Glutamatergic neuron (in vitro differentiated cells): ENCODE measurements around the gene PRKRIP1. TPM values are rescaled to one million over a fixed set of nuclear protein-coding genes. Genes with fewer than 3 reads are reported as not detected.

Experiments
- DNase-seq: peaks from one replicate; pipeline ENCODE4 v3.0.0; 2022
- H3K27ac Mint-ChIP-seq: one replicate; pipeline ENCODE4 v1.8.0; 2020; ENCODE audit warnings: mild to moderate bottlenecking, mixed read lengths, inconsistent platforms; ENCODE audit not compliant: unreplicated experiment
- H3K27me3 Mint-ChIP-seq: one replicate; pipeline ENCODE4 v1.8.0; 2020; ENCODE audit warnings: mild to moderate bottlenecking, moderate library complexity, mixed read lengths, inconsistent platforms; ENCODE audit not compliant: unreplicated experiment
- H3K36me3 Mint-ChIP-seq: one replicate; pipeline ENCODE4 v1.8.0; 2020; ENCODE audit warnings: mild to moderate bottlenecking, mixed read lengths, inconsistent platforms; ENCODE audit not compliant: unreplicated experiment
- H3K4me1 Mint-ChIP-seq: one replicate; pipeline ENCODE4 v1.8.0; 2020; ENCODE audit warnings: mild to moderate bottlenecking, low read depth, mixed read lengths, inconsistent platforms; ENCODE audit not compliant: unreplicated experiment
- H3K4me3 Mint-ChIP-seq: one replicate; pipeline ENCODE4 v1.8.0; 2020; ENCODE audit warnings: mild to moderate bottlenecking, mixed read lengths, inconsistent platforms; ENCODE audit not compliant: unreplicated experiment
- H3K9me3 Mint-ChIP-seq: one replicate; pipeline ENCODE4 v1.8.0; 2020; ENCODE audit warnings: mild to moderate bottlenecking, moderate library complexity, mixed read lengths, inconsistent platforms; ENCODE audit not compliant: unreplicated experiment
- total RNA-seq: library from RNA; stranded (reverse); fragmentation: NEBNext Ultra II Directional; extraction: Animal tissue kit (Norgen Biotek cat#: 25700); gene quantifications from one replicate; pipeline ENCODE4 v1.2.1, GENCODE V29; 2021; ENCODE audit not compliant: unreplicated experiment
- TF ChIP-seq, protein P1 (sequence below): fragments of 200-600 bp; sonication (generic); IDR thresholded peaks from one replicate; pipeline ENCODE4 v1.5.0; 2021; ENCODE audit not compliant: partially characterized antibody, unreplicated experiment

The PRKRIP1 gene
- total RNA-seq, 1 donor from 2014 or later, result 31.0 TPM

DNA sequence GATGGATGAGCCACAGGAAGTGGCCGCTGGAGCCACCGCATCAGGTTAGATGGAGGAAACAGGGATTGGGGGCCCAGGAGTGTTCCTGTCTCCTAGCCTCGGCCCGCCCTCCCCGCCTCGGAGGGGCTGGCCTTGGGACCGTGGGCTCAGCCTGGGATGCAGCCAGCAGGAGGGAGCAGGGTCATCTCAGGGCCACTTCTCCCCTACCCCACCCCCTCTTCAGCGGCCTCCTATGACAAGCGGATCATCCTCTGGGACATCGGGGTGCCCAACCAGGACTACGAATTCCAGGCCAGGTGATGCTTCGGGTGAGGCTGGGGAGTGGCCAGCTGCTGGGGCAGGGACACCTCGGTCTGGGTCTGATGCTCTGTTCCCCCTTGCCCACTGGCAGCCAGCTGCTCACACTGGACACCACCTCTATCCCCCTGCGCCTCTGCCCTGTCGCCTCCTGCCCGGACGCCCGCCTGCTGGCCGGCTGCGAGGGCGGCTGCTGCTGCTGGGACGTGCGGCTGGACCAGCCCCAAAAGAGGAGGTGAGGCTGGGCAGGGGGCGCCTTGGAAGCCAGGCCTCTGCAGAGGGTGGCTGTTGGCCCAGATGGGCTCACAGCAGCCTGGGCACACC, 73.3 kb downstream of the PRKRIP1 start:
- H3K36me3 Mint-ChIP-seq, result no peaks in the 10 kb centered on the region
- H3K4me1 Mint-ChIP-seq, result peaks cover 3% of the 10 kb centered on the region

DNA sequence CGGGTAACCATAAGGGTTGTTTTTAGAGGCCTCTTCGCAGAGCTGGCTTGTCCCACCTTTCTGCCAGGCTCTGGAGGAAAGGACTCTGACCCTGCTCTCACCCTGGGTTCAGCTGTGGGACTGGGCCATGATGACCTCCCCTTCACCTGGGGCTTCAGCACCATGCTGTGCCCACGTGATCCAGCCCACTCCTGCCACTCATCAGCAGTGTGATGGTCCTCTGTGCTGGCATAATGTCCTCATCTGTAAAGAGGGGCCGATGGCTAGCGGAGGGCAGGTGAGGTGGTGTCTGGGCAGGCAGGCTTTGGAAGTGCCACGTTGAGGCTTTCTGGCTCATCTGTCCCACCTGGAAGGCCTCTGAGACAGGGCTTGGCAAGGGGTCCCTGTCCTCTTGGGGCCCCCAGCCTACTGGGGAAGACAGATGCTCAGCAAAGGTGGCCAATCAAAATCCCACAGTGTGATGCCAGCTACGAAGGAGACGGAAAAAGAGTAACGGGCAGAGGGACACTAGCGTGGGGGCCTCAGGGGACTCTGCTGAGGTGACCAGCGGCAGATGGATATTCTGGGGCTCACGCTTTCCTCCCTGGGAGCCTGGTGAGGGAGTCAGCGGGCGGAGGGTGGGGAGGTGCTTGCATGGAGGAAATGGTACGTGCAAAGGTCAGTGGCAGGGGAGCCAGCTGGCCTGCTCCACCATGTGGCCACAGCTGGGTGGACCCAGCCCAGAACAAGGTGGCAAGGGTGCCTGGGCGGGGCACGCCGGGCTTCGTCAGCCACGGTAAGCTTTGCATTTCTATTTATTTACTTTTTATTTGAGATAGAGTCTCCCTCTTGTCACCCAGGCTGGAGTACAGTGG, 74.0 kb downstream of the PRKRIP1 start:
- Mint-ChIP-seq H3K36me3 (no peaks in the 10 kb centered on the region), H3K9me3 (peaks cover 2% of the 10 kb centered on the region), H3K4me3 (no peak overlapping the region), H3K27ac (peak overlapping the region; percentile 59), H3K27me3 (peaks cover 9% of the 10 kb centered on the region), H3K4me1 (peaks cover 3% of the 10 kb centered on the region)
- DNase-seq, result peak; percentile 15
- TF ChIP-seq, protein P1, sequence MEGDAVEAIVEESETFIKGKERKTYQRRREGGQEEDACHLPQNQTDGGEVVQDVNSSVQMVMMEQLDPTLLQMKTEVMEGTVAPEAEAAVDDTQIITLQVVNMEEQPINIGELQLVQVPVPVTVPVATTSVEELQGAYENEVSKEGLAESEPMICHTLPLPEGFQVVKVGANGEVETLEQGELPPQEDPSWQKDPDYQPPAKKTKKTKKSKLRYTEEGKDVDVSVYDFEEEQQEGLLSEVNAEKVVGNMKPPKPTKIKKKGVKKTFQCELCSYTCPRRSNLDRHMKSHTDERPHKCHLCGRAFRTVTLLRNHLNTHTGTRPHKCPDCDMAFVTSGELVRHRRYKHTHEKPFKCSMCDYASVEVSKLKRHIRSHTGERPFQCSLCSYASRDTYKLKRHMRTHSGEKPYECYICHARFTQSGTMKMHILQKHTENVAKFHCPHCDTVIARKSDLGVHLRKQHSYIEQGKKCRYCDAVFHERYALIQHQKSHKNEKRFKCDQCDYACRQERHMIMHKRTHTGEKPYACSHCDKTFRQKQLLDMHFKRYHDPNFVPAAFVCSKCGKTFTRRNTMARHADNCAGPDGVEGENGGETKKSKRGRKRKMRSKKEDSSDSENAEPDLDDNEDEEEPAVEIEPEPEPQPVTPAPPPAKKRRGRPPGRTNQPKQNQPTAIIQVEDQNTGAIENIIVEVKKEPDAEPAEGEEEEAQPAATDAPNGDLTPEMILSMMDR, result no peak

More for the DNA sequence above, 73.3 kb downstream of the PRKRIP1 start:
- Mint-ChIP-seq H3K4me3 (no peak overlapping the region), H3K27me3 (peaks cover 9% of the 10 kb centered on the region), H3K27ac (no peak overlapping the region), H3K9me3 (peaks cover 2% of the 10 kb centered on the region)
- TF ChIP-seq, protein P1, result no peak
- DNase-seq, result peak; percentile 11

DNA sequence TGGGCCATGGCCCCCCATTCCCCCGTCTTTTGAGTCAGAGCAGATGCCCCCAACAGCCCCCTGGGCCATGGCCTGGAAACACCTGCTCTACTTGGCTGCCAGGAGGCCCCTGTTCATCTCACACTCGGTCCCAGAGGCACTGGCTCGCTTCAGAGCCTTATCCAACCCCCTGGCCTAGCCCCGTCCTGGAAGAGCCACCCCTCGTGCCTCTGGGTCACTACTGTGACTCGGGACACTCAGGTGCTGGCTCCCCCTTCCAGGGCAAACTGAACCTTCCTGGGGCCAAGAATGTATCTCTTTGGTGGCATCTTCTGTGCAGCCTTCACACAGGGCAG, 75.6 kb downstream of the PRKRIP1 start:
- TF ChIP-seq, protein P1, result no peak
- peaks cover 3% of the 10 kb centered on the region for H3K4me1 Mint-ChIP-seq
- peaks cover 2% of the 10 kb centered on the region for H3K9me3 Mint-ChIP-seq
- peaks cover 8% of the 10 kb centered on the region for H3K27me3 Mint-ChIP-seq
- no peaks in the 10 kb centered on the region for H3K36me3 Mint-ChIP-seq
- DNase-seq, result peak; percentile 10
- H3K27ac Mint-ChIP-seq, result peak overlapping the region; percentile 46
- H3K4me3 Mint-ChIP-seq, result no peak overlapping the region

DNA sequence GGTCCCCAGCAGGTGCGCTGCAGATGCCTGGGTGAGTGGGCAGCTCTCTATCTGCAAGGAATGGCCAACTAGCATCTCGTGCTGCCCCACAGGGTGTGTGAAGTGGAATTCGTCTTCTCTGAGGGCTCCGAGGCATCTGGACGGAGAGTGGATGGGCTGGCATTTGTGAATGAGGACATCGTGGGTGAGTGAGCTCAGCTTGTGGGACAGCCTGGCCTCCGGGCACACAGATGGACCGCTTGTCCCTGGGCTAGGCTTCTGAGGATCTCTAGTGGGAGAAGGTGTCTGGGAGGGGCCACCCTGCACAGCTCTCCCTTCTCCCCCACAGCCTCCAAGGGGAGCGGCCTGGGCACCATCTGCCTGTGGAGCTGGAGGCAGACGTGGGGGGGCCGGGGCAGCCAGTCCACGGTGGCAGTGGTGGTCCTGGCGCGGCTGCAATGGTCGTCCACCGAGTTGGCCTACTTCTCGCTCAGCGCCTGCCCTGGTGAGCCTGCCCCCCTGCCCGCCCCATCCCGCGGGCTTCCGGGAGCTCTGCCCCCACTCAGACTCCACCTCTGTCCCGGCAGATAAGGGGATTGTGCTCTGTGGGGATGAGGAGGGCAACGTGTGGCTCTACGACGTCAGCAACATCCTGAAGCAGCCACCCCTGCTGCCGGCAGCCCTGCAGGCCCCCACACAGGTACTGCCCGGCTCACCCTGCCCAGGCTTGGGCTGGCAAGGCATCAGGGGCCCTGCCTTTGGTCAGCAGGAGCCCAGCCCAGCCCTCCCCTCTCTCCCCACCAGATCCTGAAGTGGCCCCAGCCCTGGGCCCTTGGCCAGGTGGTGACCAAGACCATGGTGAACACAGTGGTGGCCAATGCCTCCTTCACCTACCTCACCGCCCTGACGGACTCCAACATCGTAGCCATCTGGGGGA, 76.2 kb downstream of the PRKRIP1 start:
- TF ChIP-seq, protein P1, result no peak
- Mint-ChIP-seq H3K9me3 (no peaks in the 10 kb centered on the region), H3K36me3 (no peaks in the 10 kb centered on the region), H3K4me3 (no peak overlapping the region), H3K27me3 (peaks cover 5% of the 10 kb centered on the region), H3K27ac (peak overlapping the region; percentile 46), H3K4me1 (peaks cover 3% of the 10 kb centered on the region)
- peak; percentile 21 for DNase-seq
